SIG-M5 treated with dmso at 0.1 percent for 504 hours (cell line): ENCODE results near the gene BSN.

Source experiments
- DNase-seq: peaks from one replicate; lab custom pipeline; 2025; ENCODE audit not compliant: unreplicated experiment; lab: John Stamatoyannopoulos, UW

Gene BSN

DNA sequence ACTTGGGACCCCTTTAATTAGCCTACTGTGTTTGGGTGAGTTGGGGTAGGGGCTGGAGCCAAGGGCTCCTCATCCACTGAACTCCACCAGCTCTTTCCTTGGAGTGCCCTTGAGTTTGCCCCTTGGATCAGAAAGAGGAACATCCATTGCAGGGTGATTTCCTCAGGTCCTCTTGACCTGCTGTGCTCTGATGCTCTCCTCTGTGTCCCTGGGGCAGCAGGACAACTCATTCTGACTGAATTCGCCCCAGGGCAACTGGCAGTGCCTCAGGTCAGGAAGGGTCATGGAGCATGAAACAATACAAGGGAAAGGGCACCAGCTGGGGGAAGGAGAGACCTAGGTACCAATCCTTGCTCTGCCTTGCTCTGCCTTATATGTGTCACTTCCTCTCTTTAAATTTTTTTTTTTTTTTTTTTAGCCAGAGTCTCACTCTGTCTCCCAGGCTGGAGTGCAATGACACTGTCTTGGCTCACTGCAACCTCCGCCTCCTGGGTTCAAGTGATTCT, 47.8 kb downstream of the BSN start:
- peak; percentile 25 for DNase-seq

DNA sequence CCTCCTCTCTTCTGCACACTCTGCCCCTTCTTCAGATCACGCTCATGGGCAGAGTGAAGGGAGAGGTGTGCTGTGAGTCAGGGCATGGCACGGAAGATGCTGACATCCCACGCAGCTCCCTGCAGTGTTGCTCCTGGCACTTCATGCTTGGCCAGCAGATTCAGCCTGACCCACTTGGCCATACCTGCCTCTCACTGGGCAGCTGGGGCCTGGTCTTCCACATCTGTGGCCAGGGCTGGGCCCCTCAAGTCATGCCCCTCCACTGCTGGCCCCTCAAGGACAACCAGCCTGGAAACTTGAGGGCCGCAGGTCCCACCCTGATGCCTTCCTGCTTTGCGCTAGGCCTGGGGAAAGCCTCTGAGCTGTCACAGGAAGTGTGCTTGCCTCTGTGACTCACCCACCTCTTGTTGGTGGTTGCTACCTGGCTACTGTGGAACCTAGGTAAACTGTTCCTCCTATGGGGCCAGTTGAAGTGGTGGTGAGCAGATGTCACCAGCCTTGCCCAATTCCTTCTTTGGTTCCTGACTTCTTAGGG, 48.7 kb downstream of the BSN start:
- DNase-seq, result no peak

GRCh38 chr3:49606427-49606826, 52.1 kb downstream of the BSN start:
- peak; percentile 9 for DNase-seq

GRCh38 chr3:49607105-49607591, 52.9 kb downstream of the BSN start:
- DNase-seq, result no peak

DNA sequence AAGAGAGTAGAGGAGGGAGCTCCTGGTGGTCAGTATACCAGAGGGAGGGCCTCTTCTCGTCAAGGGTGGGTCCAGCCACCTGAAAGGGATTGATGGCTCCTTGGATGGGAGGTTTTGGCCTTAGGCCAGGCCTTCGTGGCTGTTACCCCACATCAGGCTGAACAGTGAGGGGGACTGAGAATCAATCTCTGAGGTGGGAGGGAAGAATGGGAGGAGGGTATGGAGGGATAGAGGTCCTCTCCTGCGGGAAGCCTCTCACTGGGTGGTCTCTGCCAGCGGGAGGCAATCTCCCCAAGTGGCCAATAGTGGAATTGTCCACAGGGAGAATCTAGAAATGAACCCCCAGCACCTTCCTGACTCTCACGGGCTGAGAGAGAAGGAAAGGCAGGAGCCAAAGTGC, 53.5 kb downstream of the BSN start:
- DNase-seq, result no peak

DNA sequence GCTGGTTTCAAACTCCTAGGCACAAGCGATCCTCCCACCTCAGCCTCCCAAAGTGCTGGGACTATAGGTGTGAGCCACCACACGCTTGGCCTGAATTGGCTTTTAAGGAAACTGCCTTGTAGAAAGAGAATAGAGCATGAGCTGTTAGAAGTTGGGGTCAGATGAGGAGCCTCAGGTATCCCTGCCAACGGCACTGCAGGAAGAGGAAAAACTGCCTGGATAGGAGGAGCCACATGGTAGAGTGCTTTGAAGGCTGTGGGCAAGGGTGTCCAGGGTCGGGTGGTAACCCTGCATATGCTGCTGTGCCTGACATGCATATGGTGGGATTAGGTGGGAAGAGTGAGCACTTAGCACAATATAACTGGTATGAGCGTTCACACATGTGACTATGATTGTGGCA, 55.0 kb downstream of the BSN start:
- no peak for DNase-seq

GRCh38 chr3:49609815-49610214, 55.5 kb downstream of the BSN start:
- DNase-seq, result no peak

- no peak for DNase-seq
These were observed 56.5 kb downstream of the BSN start for GRCh38 chr3:49610666-49611280.

GRCh38 chr3:49611291-49611690, 57.0 kb downstream of the BSN start:
- no peak for DNase-seq

GRCh38 chr3:49611719-49612118, 57.4 kb downstream of the BSN start:
- DNase-seq, result no peak

DNA sequence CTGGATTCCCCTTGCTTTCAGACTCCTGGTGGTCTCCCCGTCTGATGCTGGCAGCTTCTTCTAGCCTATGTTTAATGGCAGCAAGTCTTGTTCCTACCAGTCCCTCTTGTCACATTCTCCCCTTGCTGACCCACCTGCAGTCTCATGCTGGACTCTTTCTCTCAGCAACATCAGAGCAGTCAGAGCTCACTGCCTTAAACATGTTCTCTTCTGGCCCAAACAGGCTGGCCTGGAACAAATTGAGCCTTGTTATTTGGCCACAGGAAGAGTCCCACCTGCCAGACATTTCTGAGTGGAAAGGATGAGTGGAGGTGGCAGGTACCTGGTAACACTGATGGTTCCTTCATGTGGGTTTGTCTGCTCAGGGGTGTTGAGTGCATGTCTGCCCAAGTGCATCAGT, 60.7 kb downstream of the BSN start:
- DNase-seq, result no peak

DNA sequence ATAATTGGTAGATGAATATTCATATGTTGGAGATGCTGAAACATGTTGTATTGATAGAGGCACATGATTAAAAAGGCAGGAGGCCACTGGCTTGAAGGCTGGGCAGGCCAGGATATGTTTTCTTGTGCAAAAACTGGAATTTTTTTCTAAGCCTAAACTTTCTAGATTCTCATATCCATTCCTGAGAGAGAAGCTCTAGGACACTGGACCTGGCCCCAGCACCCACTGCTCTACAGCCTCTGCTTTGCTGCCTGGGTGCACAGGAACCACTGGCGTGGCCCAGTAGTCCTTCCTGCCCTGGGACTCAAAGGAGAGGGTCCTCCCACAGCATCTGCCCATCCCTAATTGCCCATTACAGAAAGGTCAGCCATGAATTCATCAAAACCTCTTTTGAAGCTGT, 61.8 kb downstream of the BSN start:
- no peak for DNase-seq

GRCh38 chr3:49616491-49616941, 62.2 kb downstream of the BSN start:
- DNase-seq, result no peak

GRCh38 chr3:49617390-49618013, 63.2 kb downstream of the BSN start:
- DNase-seq, result no peak

GRCh38 chr3:49618412-49618811, 64.1 kb downstream of the BSN start:
- DNase-seq, result no peak

GRCh38 chr3:49619649-49620048, 65.4 kb downstream of the BSN start:
- no peak for DNase-seq

DNA sequence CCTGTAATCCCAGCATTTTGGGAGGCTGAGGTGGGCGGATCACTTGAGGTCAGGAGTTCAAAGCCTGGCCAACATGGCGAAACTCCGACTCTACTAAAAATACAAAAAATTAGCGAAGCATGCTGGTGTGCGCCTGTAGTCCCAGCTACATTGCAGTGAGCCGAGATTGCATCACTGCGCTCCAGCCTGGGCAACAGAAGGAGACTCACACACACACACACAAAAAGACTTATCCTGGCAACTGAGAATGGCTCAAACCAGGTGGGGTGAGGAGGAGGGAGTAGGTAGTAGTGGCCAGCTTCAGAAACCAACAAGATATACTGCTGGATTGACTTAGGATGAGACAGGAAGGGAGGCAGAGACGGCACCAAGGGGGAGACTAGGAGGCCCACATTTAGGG, 66.5 kb downstream of the BSN start:
- no peak for DNase-seq

GRCh38 chr3:49623071-49623470, 68.8 kb downstream of the BSN start:
- DNase-seq, result no peak

- DNase-seq, result no peak
These were observed 70.8 kb downstream of the BSN start for GRCh38 chr3:49625071-49625470.

- DNase-seq, result no peak
These were observed 71.9 kb downstream of the BSN start for GRCh38 chr3:49626101-49626581.

DNA sequence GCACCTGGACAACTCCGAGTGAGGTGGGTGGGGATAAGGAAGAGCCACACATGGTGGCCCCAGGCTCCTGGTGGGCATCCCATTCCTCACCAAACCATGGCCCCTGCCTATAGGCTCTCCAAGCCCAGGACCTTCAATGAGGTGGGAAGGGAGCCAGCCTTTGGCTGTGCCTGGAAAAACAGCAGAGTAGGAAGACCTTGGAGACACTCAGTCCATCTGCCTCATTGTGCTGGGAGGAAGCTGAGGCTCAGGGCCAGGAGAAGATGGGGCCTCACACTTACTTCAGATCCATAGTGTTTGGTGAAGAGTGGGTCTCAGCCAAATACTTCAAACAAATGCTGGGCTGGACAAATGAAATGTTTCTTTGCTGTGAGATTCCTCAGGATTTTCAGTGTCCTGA, 72.5 kb downstream of the BSN start:
- no peak for DNase-seq

DNA sequence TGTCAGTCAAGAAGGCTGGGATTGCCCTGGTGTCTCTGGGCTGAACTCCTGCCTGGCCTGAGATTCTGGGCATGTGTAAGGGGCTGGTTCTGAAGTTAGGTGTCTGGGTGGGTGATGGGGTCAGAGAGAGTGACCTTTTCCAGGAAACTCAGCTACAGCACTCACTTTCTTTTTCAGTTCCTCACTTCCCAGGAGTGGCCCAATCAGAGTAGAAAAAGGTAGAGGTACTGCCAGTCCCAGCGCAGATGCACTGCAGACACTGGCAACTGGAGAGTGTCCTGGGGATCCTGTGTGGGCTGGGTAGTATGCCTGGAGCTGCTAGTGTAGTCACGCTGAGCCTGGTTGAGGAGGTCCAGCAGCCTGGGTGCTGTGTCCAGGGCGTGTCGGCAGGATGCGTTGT, 73.4 kb downstream of the BSN start:
- no peak for DNase-seq
